Adipocyte (in vitro differentiated cells): ENCODE measurements around the gene CFAP57.

Experiments used
- DNase-seq: peaks from one replicate; pipeline ENCODE4 v3.0.0-alpha.2; 2015; ENCODE audit warnings: low read depth
- H3K27me3 ChIP-seq: replicated peaks from 2 replicates; pipeline ENCODE4 v1.7.0; 2013; ENCODE audit warnings: mild to moderate bottlenecking, low read length, moderate library complexity; ENCODE audit not compliant: control insufficient read depth, insufficient read depth
- H3K36me3 ChIP-seq: 2 replicates; pipeline ENCODE4 v1.7.0; 2013; ENCODE audit warnings: low read length, mild to moderate bottlenecking, moderate library complexity; ENCODE audit not compliant: control insufficient read depth, insufficient read depth, severe bottlenecking
- H3K4me1 ChIP-seq: 2 replicates; pipeline ENCODE4 v1.7.0; 2013; ENCODE audit warnings: mild to moderate bottlenecking, low read length, moderate library complexity; ENCODE audit not compliant: control insufficient read depth, insufficient read depth
- H3K4me3 ChIP-seq: 2 replicates; pipeline ENCODE4 v1.7.0; 2013; ENCODE audit warnings: mild to moderate bottlenecking, low read length, moderate library complexity
- H3K9ac ChIP-seq: 2 replicates; pipeline ENCODE4 v1.7.0; 2013; ENCODE audit warnings: mild to moderate bottlenecking, low read length, moderate library complexity
- H3K9me3 ChIP-seq: 2 replicates; pipeline ENCODE4 v1.7.0; 2013; ENCODE audit warnings: mild to moderate bottlenecking, low read length, moderate library complexity; ENCODE audit not compliant: control insufficient read depth

The CFAP57 gene

DNA sequence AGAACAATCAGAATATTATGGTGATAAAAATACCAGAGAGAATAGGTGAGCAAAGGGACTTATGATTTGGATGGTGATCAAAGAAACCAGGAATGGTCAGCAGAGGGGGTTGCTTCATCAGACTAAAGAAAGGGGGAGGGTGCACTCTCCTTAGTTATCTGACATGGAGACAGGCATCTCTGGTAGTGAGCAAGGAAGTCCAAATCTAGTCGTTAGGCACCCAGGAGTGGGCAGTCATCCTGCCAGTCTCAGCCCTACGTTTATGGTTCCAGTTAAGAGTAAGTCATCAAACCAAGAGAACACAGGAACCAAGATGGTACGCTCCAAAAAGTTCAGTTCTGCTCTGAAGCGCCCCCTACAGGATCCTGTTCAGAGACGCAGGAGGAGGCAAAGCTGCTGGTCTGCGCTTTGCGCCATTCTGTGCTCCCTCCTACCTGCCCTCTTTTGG is 28.7 kb upstream of the CFAP57 start:
- H3K4me1 ChIP-seq = peaks cover 5% of the 10 kb centered on the region
- no peaks in the 10 kb centered on the region for H3K36me3 ChIP-seq
- H3K9ac ChIP-seq = no peak overlapping the region
- H3K4me3 ChIP-seq = no peak overlapping the region
- H3K27me3 ChIP-seq = peaks cover 41% of the 10 kb centered on the region
- peaks cover 6% of the 10 kb centered on the region for H3K9me3 ChIP-seq
- no peak for DNase-seq

- H3K36me3 ChIP-seq = no peaks in the 10 kb centered on the region
- peaks cover 47% of the 10 kb centered on the region for H3K27me3 ChIP-seq
- no peak overlapping the region for H3K9ac ChIP-seq
- H3K4me3 ChIP-seq = no peak overlapping the region
- peak; percentile 5 for DNase-seq
- H3K4me1 ChIP-seq = peaks cover 5% of the 10 kb centered on the region
- H3K9me3 ChIP-seq = peaks cover 6% of the 10 kb centered on the region
Measured at GRCh38 chr1:43144237-43144636, 27.9 kb upstream of the CFAP57 start.

- Histone ChIP-seq H3K36me3 (no peaks in the 10 kb centered on the region), H3K9me3 (no peaks in the 10 kb centered on the region), H3K9ac (no peak overlapping the region), H3K4me3 (peak overlapping the region; percentile 82), H3K4me1 (peaks cover 5% of the 10 kb centered on the region), H3K27me3 (peaks cover 49% of the 10 kb centered on the region)
- DNase-seq = peak; percentile 82
Measured at GRCh38 chr1:43147625-43148327, 24.4 kb upstream of the CFAP57 start.

- Histone ChIP-seq H3K4me1 (peaks cover 5% of the 10 kb centered on the region), H3K9me3 (no peaks in the 10 kb centered on the region), H3K27me3 (peaks cover 29% of the 10 kb centered on the region), H3K4me3 (no peak overlapping the region), H3K36me3 (no peaks in the 10 kb centered on the region), H3K9ac (no peak overlapping the region)
- DNase-seq = no peak
Measured at GRCh38 chr1:43149889-43150288, 22.2 kb upstream of the CFAP57 start.

- H3K4me3 ChIP-seq = no peak overlapping the region
- no peak for DNase-seq
- H3K27me3 ChIP-seq = peaks cover 30% of the 10 kb centered on the region
Measured at GRCh38 chr1:43152866-43153265, 19.3 kb upstream of the CFAP57 start.

DNA sequence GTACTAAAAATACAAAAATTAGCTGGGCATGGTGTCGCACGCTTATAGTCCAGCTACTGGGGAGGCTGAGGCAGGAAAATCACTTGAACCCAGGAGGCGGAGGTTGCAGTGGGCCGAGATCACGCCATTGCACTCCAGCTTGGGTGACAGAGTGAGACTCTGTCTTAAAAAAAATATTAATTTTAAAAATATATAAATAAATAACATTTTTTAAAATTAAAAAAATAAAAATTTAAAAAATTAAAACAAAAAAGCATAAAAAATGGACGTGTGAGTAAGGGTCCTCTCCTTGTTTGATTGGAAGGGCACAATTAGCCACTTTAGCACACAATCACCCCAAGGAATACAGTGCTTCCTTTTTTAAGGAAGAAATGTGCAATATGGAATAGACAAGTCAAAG is 18.7 kb upstream of the CFAP57 start:
- Histone ChIP-seq H3K9me3 (no peaks in the 10 kb centered on the region), H3K9ac (no peak overlapping the region), H3K36me3 (no peaks in the 10 kb centered on the region), H3K4me1 (no peaks in the 10 kb centered on the region), H3K27me3 (peaks cover 29% of the 10 kb centered on the region), H3K4me3 (no peak overlapping the region)
- DNase-seq = no peak

More at GRCh38 chr1:43152866-43153265, 19.3 kb upstream of the CFAP57 start:
- Histone ChIP-seq H3K36me3 (no peaks in the 10 kb centered on the region), H3K9ac (no peak overlapping the region), H3K9me3 (no peaks in the 10 kb centered on the region), H3K4me1 (no peaks in the 10 kb centered on the region)

DNA sequence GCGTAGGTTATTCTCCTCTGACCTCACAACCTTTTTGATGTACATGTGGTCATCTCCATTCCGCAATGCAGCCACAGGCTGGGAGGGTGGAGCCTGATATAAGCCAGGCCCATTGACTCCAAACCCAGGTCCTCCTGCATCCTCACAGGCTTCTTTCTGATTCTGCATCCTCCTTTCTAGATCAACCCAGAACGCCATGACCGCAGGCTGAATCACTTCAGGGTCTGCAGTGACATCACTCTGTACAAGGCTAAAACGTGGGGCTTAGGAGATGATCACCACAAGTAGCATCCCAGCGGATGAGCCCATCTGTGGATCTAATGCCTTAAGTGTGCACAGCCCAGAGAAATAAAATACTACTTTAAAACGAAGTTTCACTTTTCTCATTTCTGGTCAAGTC is 16.1 kb upstream of the CFAP57 start:
- Histone ChIP-seq H3K9me3 (no peaks in the 10 kb centered on the region), H3K4me3 (no peak overlapping the region)

DNA sequence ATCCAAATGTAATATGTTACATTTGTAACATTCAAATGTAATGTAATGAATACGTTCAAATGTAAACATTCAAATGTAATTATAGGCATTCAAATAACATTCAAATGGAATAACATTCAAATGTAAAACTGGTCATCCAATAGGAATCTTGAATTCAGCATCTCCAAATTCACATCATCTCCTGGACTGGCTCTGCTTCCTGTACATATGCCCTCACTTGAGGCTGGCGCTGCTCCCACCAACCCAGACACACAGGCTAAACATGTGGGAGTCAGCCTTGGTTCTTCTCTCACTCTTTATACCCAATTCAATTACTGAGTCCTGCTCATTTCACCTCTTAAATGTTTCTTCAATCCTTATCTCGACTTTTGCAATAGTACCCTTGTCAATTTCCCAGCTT is 7.0 kb upstream of the CFAP57 start:
- H3K4me3 ChIP-seq = no peak overlapping the region
- DNase-seq = no peak
- no peaks in the 10 kb centered on the region for H3K27me3 ChIP-seq
- H3K4me1 ChIP-seq = no peaks in the 10 kb centered on the region
- no peaks in the 10 kb centered on the region for H3K9me3 ChIP-seq
- H3K36me3 ChIP-seq = peaks cover 70% of the 10 kb centered on the region
- no peak overlapping the region for H3K9ac ChIP-seq

More for the DNA sequence above, 16.1 kb upstream of the CFAP57 start:
- no peak for DNase-seq
- Histone ChIP-seq H3K27me3 (peaks cover 22% of the 10 kb centered on the region), H3K9ac (no peak overlapping the region), H3K4me1 (no peaks in the 10 kb centered on the region), H3K36me3 (no peaks in the 10 kb centered on the region)

DNA sequence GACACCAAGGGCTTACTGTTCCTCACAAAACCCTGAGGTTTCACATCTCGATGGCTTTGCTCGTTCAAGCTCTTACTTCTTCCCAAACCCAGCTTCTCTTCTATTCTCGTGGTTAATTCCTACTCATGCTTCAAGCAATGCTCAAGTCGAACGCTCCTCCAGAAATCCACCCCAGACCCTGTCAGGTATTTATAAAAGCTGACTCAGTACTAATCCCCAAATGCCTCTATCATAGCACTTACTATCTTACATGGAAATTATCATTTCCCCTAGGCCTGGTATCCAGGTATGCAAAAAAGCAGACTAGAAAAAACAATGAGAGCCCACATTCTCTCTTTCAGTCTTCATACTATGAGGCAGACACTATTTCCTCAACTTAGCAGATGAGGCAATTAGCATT is 6.4 kb upstream of the CFAP57 start:
- Histone ChIP-seq H3K27me3 (no peaks in the 10 kb centered on the region), H3K36me3 (peaks cover 73% of the 10 kb centered on the region)

GRCh38 chr1:43171312-43171875 is 736 bp upstream of the CFAP57 start:
- Histone ChIP-seq H3K4me3 (peak overlapping the region; percentile 97), H3K36me3 (peaks cover 40% of the 10 kb centered on the region), H3K9ac (peak overlapping the region; percentile 89), H3K4me1 (peaks cover 9% of the 10 kb centered on the region), H3K9me3 (no peaks in the 10 kb centered on the region), H3K27me3 (peaks cover 4% of the 10 kb centered on the region)
- peak; percentile 29 for DNase-seq

More for the DNA sequence above, 6.4 kb upstream of the CFAP57 start:
- Histone ChIP-seq H3K9ac (no peak overlapping the region), H3K9me3 (no peaks in the 10 kb centered on the region), H3K4me3 (no peak overlapping the region), H3K4me1 (peaks cover 3% of the 10 kb centered on the region)
- no peak for DNase-seq

DNA sequence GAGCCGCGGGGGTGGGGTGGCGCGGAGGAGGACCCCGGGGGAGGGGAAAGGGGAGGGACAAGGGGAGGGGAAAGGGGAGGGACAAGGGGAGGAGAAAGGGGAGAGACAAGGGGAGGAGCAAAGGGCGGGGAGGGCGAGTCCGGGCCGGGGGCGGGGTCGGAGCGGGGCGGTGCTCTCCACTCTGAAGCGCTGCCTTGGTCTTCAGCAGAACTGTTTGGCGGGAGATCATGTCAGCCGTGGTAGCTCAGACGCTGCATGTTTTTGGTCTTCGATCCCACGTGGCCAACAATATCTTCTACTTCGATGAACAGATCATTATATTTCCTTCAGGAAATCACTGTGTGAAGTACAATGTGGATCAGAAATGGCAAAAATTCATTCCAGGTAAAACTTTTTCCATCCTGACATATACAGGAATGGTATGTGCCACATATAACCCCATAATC is 420 bp downstream of the CFAP57 start:
- peaks cover 15% of the 10 kb centered on the region for H3K27me3 ChIP-seq
- DNase-seq = peak; percentile 95
- H3K9ac ChIP-seq = no peak overlapping the region
- peaks cover 28% of the 10 kb centered on the region for H3K36me3 ChIP-seq
- no peaks in the 10 kb centered on the region for H3K9me3 ChIP-seq
- H3K4me1 ChIP-seq = peaks cover 9% of the 10 kb centered on the region
- peak overlapping the region; percentile 97 for H3K4me3 ChIP-seq
